Kidney (tissue), 14 donors: ENCODE results near the gene OXLD1. TPM values are rescaled to one million over a fixed set of nuclear protein-coding genes. Genes with fewer than 3 reads are reported as not detected.

Experiments used
- DNase-seq, 5 donors: peaks; one replicate each; pipeline ENCODE4 v3.0.0-alpha.2; 2013 to 2020
- FAIRE-seq: peaks from 2 replicates; lab custom pipeline; 2012; peaks lifted over from hg19 to GRCh38; lab: Jason Lieb, UNC
- H3K27ac ChIP-seq, 2 donors: one replicate each; pipeline ENCODE4 v1.7.0; 2013; ENCODE audit warnings: low read depth in 2 of 2, low read length in 2 of 2, inconsistent platforms in 1 of 2
- H3K27me3 ChIP-seq: one replicate; pipeline ENCODE4 v1.7.1; 2013; ENCODE audit warnings: low read length, inconsistent platforms; ENCODE audit not compliant: control insufficient read depth, insufficient read depth
- H3K36me3 ChIP-seq, 3 donors: one replicate each; pipeline versions ENCODE4 v1.7.0 to v1.7.1; 2013; ENCODE audit warnings: low read length in 3 of 3, control low read depth in 1 of 3, inconsistent platforms in 1 of 3; ENCODE audit not compliant: insufficient read depth in 3 of 3, control insufficient read depth in 2 of 3
- H3K4me1 ChIP-seq, 3 donors: one replicate each; pipeline versions ENCODE4 v1.7.0 to v1.7.1; 2013; ENCODE audit warnings: low read length in 3 of 3, inconsistent platforms in 1 of 3, low read depth in 1 of 3; ENCODE audit not compliant: control insufficient read depth in 2 of 3, insufficient read depth in 2 of 3
- H3K4me3 ChIP-seq, 3 donors: one replicate each; pipeline versions ENCODE4 v1.7.0 to v1.8.1; 2013; ENCODE audit warnings: low read length in 3 of 3, control low read depth in 1 of 3, inconsistent platforms in 1 of 3
- H3K9ac ChIP-seq, 3 donors: one replicate each; pipeline versions ENCODE4 v1.7.0 to v1.7.1; 2013; ENCODE audit warnings: low read length in 3 of 3, control low read depth in 1 of 3, inconsistent platforms in 1 of 3
- H3K9me3 ChIP-seq, 3 donors: one replicate each; pipeline versions ENCODE4 v1.7.0 to v1.7.1; 2013; ENCODE audit warnings: low read length in 3 of 3, control low read depth in 1 of 3, inconsistent platforms in 1 of 3; ENCODE audit not compliant: control insufficient read depth in 2 of 3, insufficient read depth in 1 of 3
- intact Hi-C: fragments of 100-400 bp; cut with DNase I; formaldehyde crosslinking; loops from one replicate; pipeline ENCODE4 v1.11.1; 2022
- polyA plus RNA-seq: library from polyadenylated mRNA; stranded (reverse); fragments of 350-450 nt; fragmentation: Illumina TruSeq; extraction: RNeasy Lipid Tissue Mini Kit (QIAGEN cat#74804); gene quantifications from one replicate; pipeline ENCODE4 v1.2.3, GENCODE V29; 2014; ENCODE audit warnings: low read depth, low replicate concordance; ENCODE audit not compliant: insufficient read depth
- total RNA-seq: library from RNA; stranded (reverse); fragmentation: NEBNext Ultra II Directional; extraction: Animal tissue kit (Norgen Biotek cat#: 25700); gene quantifications from one replicate; pipeline ENCODE4 v1.2.1, GENCODE V29; 2021
- TF ChIP-seq, protein P1 (sequence below): IDR thresholded peaks from 3 replicates; pipeline ENCODE4 v1.5.1; 2012; ENCODE audit warnings: mild to moderate bottlenecking, moderate library complexity, borderline replicate concordance; ENCODE audit not compliant: insufficient read depth; ENCODE audit errors: extremely low read depth
- donor health status: control.
- donor health status: control.
- donor health status: control.
- donor health status: control.
- donor health status: control.
- donor health status: DM: yes; HTN: yes; CAD: no.
- donor health status: Normal renal cell carcinoma (clear cell type).

The OXLD1 gene
- total and polyA plus RNA-seq, 2 donors from 2014 or later, result 28.2 to 51.9 TPM

DNA sequence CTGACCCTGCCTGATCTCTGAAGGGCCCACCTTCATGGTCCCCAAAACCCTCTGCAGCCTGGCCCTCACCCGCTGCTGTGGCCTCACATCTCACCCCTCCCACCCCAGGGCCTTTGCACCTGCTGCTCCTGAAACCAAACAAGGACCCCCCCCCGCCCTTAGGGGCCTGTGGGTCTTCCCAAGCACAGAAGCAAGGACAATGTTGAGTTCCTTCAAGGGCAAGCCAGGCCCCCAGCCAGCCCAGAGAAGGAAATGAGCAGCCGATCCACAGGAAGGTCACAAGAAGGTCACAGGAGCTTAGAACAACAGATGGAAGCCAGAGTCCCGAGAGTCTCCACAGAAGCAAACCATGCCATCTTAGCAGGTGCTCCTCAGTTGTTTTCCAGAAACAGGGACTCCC lies 9.6 kb downstream of the OXLD1 start:
- H3K36me3 ChIP-seq, result no peaks in the 10 kb centered on the region
- H3K4me3 ChIP-seq, result no peak overlapping the region
- H3K27ac ChIP-seq, result no peak overlapping the region
- intact Hi-C loops, result no loop called here
- TF ChIP-seq, protein P1, sequence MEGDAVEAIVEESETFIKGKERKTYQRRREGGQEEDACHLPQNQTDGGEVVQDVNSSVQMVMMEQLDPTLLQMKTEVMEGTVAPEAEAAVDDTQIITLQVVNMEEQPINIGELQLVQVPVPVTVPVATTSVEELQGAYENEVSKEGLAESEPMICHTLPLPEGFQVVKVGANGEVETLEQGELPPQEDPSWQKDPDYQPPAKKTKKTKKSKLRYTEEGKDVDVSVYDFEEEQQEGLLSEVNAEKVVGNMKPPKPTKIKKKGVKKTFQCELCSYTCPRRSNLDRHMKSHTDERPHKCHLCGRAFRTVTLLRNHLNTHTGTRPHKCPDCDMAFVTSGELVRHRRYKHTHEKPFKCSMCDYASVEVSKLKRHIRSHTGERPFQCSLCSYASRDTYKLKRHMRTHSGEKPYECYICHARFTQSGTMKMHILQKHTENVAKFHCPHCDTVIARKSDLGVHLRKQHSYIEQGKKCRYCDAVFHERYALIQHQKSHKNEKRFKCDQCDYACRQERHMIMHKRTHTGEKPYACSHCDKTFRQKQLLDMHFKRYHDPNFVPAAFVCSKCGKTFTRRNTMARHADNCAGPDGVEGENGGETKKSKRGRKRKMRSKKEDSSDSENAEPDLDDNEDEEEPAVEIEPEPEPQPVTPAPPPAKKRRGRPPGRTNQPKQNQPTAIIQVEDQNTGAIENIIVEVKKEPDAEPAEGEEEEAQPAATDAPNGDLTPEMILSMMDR, result no peak
- DNase-seq (peak in 1 of 5 donors; percentile 9), FAIRE-seq (no peak)
- no peaks in the 10 kb centered on the region for H3K9me3 ChIP-seq
- no peaks in the 10 kb centered on the region for H3K27me3 ChIP-seq
- peaks cover 0 to 2% (median 0%) of the 10 kb centered on the region in 3 donors for H3K4me1 ChIP-seq
- no peak overlapping the region for H3K9ac ChIP-seq

DNA sequence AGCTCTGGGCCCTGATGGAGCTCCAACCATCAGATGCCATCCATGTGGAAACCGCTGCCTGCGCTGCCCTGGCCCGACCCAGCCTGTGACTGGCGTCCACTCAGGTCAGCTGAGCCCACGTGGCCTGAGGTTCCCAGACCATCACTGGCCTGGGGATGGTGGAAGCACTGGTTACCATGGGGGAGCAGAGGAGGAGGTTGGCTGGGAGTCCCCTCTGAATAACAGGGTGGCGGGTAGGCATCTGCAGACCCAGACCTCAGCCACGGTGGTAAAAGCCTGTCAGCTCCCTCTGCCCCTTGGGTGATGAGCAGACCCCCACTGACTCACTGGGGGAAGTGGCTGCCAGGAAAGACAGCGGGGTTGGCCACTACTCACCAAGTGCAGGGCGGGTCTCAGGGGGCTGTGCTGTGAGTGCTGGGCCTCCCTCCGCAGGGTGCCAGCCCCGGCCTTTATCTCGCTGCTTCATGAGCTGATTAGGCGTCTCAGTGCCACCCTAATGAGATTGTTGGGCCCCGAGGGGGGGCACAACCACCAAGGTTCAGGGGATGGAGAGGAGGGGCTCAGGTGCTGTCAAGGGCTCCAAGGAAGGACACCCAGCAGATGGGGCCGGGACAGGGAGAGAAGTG lies 10.2 kb downstream of the OXLD1 start, which contains the start of gene PDE6G:
Gene PDE6G (minus strand): TSS at position 425 of the 626 bp plus-strand sequence. CDS start 3,237 bp downstream, outside the sequence.
- FAIRE-seq (no peak), DNase-seq (peak in 1 of 5 donors; percentile 72)
- Histone ChIP-seq H3K27ac (no peak within 1 kb of the TSS), H3K27me3 (no peaks in the 10 kb centered on the region), H3K36me3 (no peaks in the 10 kb centered on the region), H3K4me1 (peaks cover 0 to 2% (median 0%) of the 10 kb centered on the region in 3 donors), H3K4me3 (no peak within 1 kb of the TSS), H3K9ac (no peak within 1 kb of the TSS), H3K9me3 (no peaks in the 10 kb centered on the region)
- TF ChIP-seq, protein P1, result no peak
- intact Hi-C loops, result no loop called here

DNA sequence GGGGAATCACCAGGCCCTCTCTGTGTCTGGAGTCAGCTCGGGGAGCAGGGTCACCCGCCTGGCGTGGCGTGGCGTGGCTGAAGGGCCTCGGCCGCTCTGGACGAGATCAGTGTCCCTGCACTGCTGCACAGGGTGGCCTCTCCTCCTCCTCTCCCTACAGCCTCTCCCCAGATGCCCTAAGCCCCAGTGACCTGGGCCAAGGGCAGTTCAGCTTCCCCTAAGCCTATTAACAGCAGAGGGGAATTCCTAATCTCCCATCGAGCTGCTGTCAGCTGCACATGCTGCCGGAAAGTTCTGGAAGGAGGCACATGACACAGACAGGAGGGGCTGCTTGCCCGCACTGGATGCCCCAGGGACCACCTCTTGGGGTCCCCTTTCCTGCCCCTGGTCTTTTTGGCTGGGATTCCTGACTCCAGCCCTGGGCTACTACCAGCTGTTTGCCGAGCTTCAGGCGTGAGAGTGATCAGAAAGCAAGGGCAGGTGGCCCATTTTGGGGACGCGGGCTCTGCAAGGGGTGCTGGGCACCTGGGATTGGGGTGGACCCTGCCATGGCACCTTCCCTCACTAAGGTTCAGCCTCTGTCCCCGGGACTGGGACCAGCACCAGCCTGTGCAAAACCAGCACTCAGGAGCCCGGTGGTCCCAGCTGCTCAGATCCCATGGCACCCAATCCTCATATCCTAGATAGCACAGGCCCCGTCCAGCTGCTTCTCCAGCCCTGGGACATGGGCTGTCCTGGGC lies 10.9 kb downstream of the OXLD1 start:
- no peaks in the 10 kb centered on the region for H3K36me3 ChIP-seq
- DNase-seq (no peak), FAIRE-seq (no peak)
- intact Hi-C loops, result no loop called here
- TF ChIP-seq, protein P1, result no peak
- no peaks in the 10 kb centered on the region for H3K27me3 ChIP-seq
- H3K27ac ChIP-seq, result no peak overlapping the region
- H3K4me1 ChIP-seq, result peaks cover 0 to 2% (median 0%) of the 10 kb centered on the region in 3 donors
- H3K9ac ChIP-seq, result no peak overlapping the region
- no peak overlapping the region for H3K4me3 ChIP-seq
- no peaks in the 10 kb centered on the region for H3K9me3 ChIP-seq
